Neural cell (in vitro differentiated cells): ENCODE measurements around the gene GPR146. TPM values are rescaled to one million over a fixed set of nuclear protein-coding genes. Genes with fewer than 3 reads are reported as not detected.

Source experiments
- H2AFZ ChIP-seq: fragments of 200-600, 300-800 bp; sonication (generic), shearing (Covaris generic); 2 replicates; pipeline ENCODE4 v1.6.0; 2014; ENCODE audit warnings: low read depth, mild to moderate bottlenecking, antibody characterized with exemption, low read length, moderate library complexity
- H3F3A ChIP-seq: fragments of 200-600 bp; shearing (Covaris generic); 2 replicates; pipeline ENCODE4 v1.6.1; 2016; ENCODE audit warnings: mild to moderate bottlenecking, moderate library complexity, mixed read lengths, antibody characterized with exemption, low read length; ENCODE audit not compliant: insufficient read depth, poor library complexity, severe bottlenecking
- H3K27ac ChIP-seq: fragments of 200-600, 300-800 bp; sonication (generic), shearing (Covaris generic); 2 replicates; pipeline ENCODE4 v1.5.1; 2014; ENCODE audit warnings: mild to moderate bottlenecking, low read length, moderate library complexity
- H3K27me3 ChIP-seq: fragments of 300-800, 200-600 bp; sonication (generic), shearing (Covaris generic); 2 replicates; pipeline ENCODE4 v1.6.0; 2014; ENCODE audit warnings: mild to moderate bottlenecking, low read depth, low read length, moderate library complexity; ENCODE audit not compliant: insufficient read depth
- H3K36me3 ChIP-seq: fragments of 300-800, 200-600 bp; sonication (generic), shearing (Covaris generic); 2 replicates; pipeline ENCODE4 v1.5.1; 2014; ENCODE audit warnings: mild to moderate bottlenecking, antibody characterized with exemption, low read length, moderate library complexity; ENCODE audit not compliant: insufficient read depth
- H3K4me2 ChIP-seq: fragments of 300-800, 200-600 bp; sonication (generic), shearing (Covaris generic); 2 replicates; pipeline ENCODE4 v1.6.0; 2014; ENCODE audit warnings: mild to moderate bottlenecking, low read length
- H3K4me3 ChIP-seq: fragments of 300-800, 200-600 bp; sonication (generic), shearing (Covaris generic); 2 replicates; pipeline ENCODE4 v1.5.1; 2014; ENCODE audit warnings: mild to moderate bottlenecking, low read length, moderate library complexity
- H3K79me2 ChIP-seq: fragments of 200-600 bp; shearing (Covaris generic); replicated peaks from 2 replicates; pipeline ENCODE4 v1.6.0; 2014; ENCODE audit warnings: mild to moderate bottlenecking, low read length, moderate library complexity; ENCODE audit not compliant: insufficient read depth
- H3K9ac ChIP-seq: fragments of 300-800, 200-600 bp; sonication (generic), shearing (Covaris generic); 2 replicates; pipeline ENCODE4 v1.6.1; 2016; ENCODE audit warnings: mild to moderate bottlenecking, low read length, mixed read lengths
- H3K9me2 ChIP-seq: fragments of 200-600 bp; shearing (Covaris generic); 2 replicates; pipeline ENCODE4 v1.6.1; 2016; ENCODE audit warnings: mild to moderate bottlenecking, low read length, mixed read lengths; ENCODE audit not compliant: insufficient read depth
- H3K9me3 ChIP-seq: fragments of 200-600, 300-800 bp; sonication (generic), shearing (Covaris generic); 2 replicates; pipeline ENCODE4 v1.6.1; 2016; ENCODE audit warnings: mild to moderate bottlenecking, mixed run types, low read length, moderate library complexity, mixed read lengths
- H4K20me1 ChIP-seq: fragments of 200-600 bp; shearing (Covaris generic); 2 replicates; pipeline ENCODE4 v1.6.1; 2016; ENCODE audit warnings: mild to moderate bottlenecking, mixed run types; ENCODE audit not compliant: insufficient read depth
- CTCF ChIP-seq: fragments of 450-650 bp; IDR thresholded peaks from 2 replicates; pipeline ENCODE4 v1.5.1; 2014; ENCODE audit warnings: antibody characterized with exemption, mild to moderate bottlenecking, moderate library complexity; ENCODE audit not compliant: poor library complexity, severe bottlenecking
- EP300 ChIP-seq: fragments of 450-650 bp; conservative IDR thresholded peaks from 2 replicates; pipeline ENCODE4 v1.6.1; 2014; ENCODE audit warnings: antibody characterized with exemption, mild to moderate bottlenecking, moderate library complexity; ENCODE audit not compliant: poor library complexity, severe bottlenecking
- EZH2 ChIP-seq: fragments of 200-600, 300-800 bp; shearing (Covaris generic), sonication (generic); IDR thresholded peaks from 2 replicates; pipeline ENCODE4 v1.6.1; 2014; ENCODE audit warnings: antibody characterized with exemption, low read length, borderline replicate concordance, mild to moderate bottlenecking; ENCODE audit not compliant: insufficient read depth, poor library complexity, severe bottlenecking
- MXI1 ChIP-seq: fragments of 450-650 bp; conservative IDR thresholded peaks from 2 replicates; pipeline ENCODE4 v1.6.1; 2014; ENCODE audit warnings: antibody characterized with exemption, mild to moderate bottlenecking; ENCODE audit not compliant: poor library complexity, severe bottlenecking
- POLR2AphosphoS5 ChIP-seq: IDR thresholded peaks from 2 replicates; pipeline ENCODE4 v1.6.1; 2012
- RAD21 ChIP-seq: fragments of 450-650 bp; conservative IDR thresholded peaks from 2 replicates; pipeline ENCODE4 v1.6.1; 2014; ENCODE audit warnings: antibody characterized with exemption, mild to moderate bottlenecking, moderate library complexity
- REST ChIP-seq: IDR thresholded peaks from 2 replicates; pipeline ENCODE4 v1.6.1; 2012; ENCODE audit warnings: borderline replicate concordance
- SMC3 ChIP-seq: fragments of 450-650 bp; conservative IDR thresholded peaks from 2 replicates; pipeline ENCODE4 v1.6.1; 2014; ENCODE audit warnings: antibody characterized with exemption, mild to moderate bottlenecking, moderate library complexity; ENCODE audit not compliant: poor library complexity
- TAF1 ChIP-seq: IDR thresholded peaks from 2 replicates; pipeline ENCODE4 v1.6.1; 2012; ENCODE audit warnings: low read depth
- polyA plus RNA-seq: library from polyadenylated mRNA; depleted of rRNA; stranded (reverse); fragments of >200 nt; gene quantifications from 2 replicates; pipeline ENCODE4 v1.2.3, GENCODE V29; 2014

The GPR146 gene
- polyA plus RNA-seq, 1 donor from 2014 or later: not detected

- no peaks in the 10 kb centered on the region for H3K9me2 ChIP-seq
- H3K4me2 ChIP-seq: no peak overlapping the region
- TF ChIP-seq CTCF: no peak
- TF ChIP-seq MXI1: no peak
- TF ChIP-seq TAF1: no peak
- TF ChIP-seq SMC3: no peak
- no peaks in the 10 kb centered on the region for H4K20me1 ChIP-seq
- no peaks in the 10 kb centered on the region for H3F3A ChIP-seq
- H3K27ac ChIP-seq: no peak overlapping the region
- H3K4me3 ChIP-seq: no peak overlapping the region
- no peaks in the 10 kb centered on the region for H3K36me3 ChIP-seq
- H3K9ac ChIP-seq: no peak overlapping the region
- no peaks in the 10 kb centered on the region for H3K27me3 ChIP-seq
- no peaks in the 10 kb centered on the region for H3K9me3 ChIP-seq
- H2AFZ ChIP-seq: no peak overlapping the region
- H3K79me2 ChIP-seq: no peaks in the 10 kb centered on the region
Observed at GRCh38 chr7:1057416-1058291, 13.3 kb downstream of the GPR146 start.

GRCh38 chr7:1058311-1058710, 14.0 kb downstream of the GPR146 start:
- Histone ChIP-seq H3K27ac (no peak overlapping the region), H3K27me3 (no peaks in the 10 kb centered on the region), H3K9ac (no peak overlapping the region), H3K36me3 (no peaks in the 10 kb centered on the region), H3K9me2 (no peaks in the 10 kb centered on the region), H2AFZ (no peak overlapping the region), H4K20me1 (no peaks in the 10 kb centered on the region), H3K4me3 (no peak overlapping the region), H3K79me2 (no peaks in the 10 kb centered on the region), H3K9me3 (no peaks in the 10 kb centered on the region), H3F3A (no peaks in the 10 kb centered on the region), H3K4me2 (no peak overlapping the region)
- no peak for TF ChIP-seq EZH2
- TF ChIP-seq MXI1: no peak
- no peak for TF ChIP-seq RAD21
- no peak for TF ChIP-seq SMC3
- TF ChIP-seq REST: no peak
- no peak for TF ChIP-seq POLR2AphosphoS5
- no peak for TF ChIP-seq CTCF
- TF ChIP-seq EP300: no peak
- TF ChIP-seq TAF1: no peak
